Measurements from ENCODE around the gene ENOSF1. TPM values are rescaled to one million over a fixed set of nuclear protein-coding genes. Genes with fewer than 3 reads are reported as not detected.

ENOSF1 gene
- total and polyA plus RNA-seq, 4 donors = 24.8 to 63.6 (median 45.1) TPM

- Histone ChIP-seq H3K9me3 (ENCODE audit: control insufficient read depth, insufficient read depth, low read length) (no peaks in the 10 kb centered on the region), H3K27me3 (ENCODE audit: control insufficient read depth, insufficient read depth, low read length) (no peaks in the 10 kb centered on the region), H3K4me1 (ENCODE audit: control insufficient read depth, insufficient read depth, low read length) (peaks cover 13% of the 10 kb centered on the region), H3K27ac (ENCODE audit: low read depth, low read length) (no peak overlapping the region), H3K36me3 (ENCODE audit: control insufficient read depth, insufficient read depth, low read length) (no peaks in the 10 kb centered on the region), H3K4me3 (ENCODE audit: low read depth, low read length) (no peak overlapping the region)
- no peak for DNase-seq (ENCODE audit: low read depth in 4 of 6, low spot score in 6 of 6)
- 72% methylated on average over 3 of the region's 4 CpGs for WGBS (ENCODE audit: insufficient coverage)
Observed at GRCh38 chr18:654601-655000, 57.8 kb downstream of the ENOSF1 start.

GRCh38 chr18:653512-653911 is 58.9 kb downstream of the ENOSF1 start:
- Histone ChIP-seq H3K4me1 (ENCODE audit: control insufficient read depth, insufficient read depth, low read length) (peaks cover 10% of the 10 kb centered on the region), H3K27ac (ENCODE audit: low read depth, low read length) (no peak overlapping the region), H3K9me3 (ENCODE audit: control insufficient read depth, insufficient read depth, low read length) (no peaks in the 10 kb centered on the region), H3K36me3 (ENCODE audit: control insufficient read depth, insufficient read depth, low read length) (no peaks in the 10 kb centered on the region), H3K4me3 (ENCODE audit: low read depth, low read length) (no peak overlapping the region), H3K27me3 (ENCODE audit: control insufficient read depth, insufficient read depth, low read length) (no peaks in the 10 kb centered on the region)
- WGBS (ENCODE audit: insufficient coverage) = no CpG with 5 or more reads among the region's 2 CpGs
- DNase-seq (ENCODE audit: low read depth in 4 of 6, low spot score in 6 of 6) = no peak

DNA sequence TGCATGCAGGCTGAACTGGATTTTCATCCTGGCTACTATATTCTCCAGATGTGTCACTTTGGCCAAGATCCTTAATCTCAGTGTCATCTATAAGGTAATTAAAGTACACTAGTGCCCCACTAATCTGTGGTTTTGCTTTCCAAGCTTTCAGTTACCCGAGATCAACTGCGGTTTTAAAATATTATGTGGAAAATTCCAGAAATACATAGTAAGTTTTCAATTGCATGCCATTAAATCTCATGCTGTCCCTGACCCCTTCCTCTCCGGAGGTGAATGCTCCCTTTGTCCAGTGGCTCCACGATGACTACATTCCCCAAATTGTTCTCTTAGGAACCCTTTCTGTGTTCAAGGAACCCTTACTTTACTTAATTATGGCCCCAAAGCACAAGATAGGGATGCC is 60.3 kb downstream of the ENOSF1 start:
- no peaks in the 10 kb centered on the region for H3K27me3 ChIP-seq (ENCODE audit: control insufficient read depth, insufficient read depth, low read length)
- H3K27ac ChIP-seq (ENCODE audit: low read depth, low read length) = no peak overlapping the region

GRCh38 chr18:650428-650858 is 62.0 kb downstream of the ENOSF1 start:
- no peaks in the 10 kb centered on the region for H3K9me3 ChIP-seq (ENCODE audit: control insufficient read depth, insufficient read depth, low read length)
- H3K4me3 ChIP-seq (ENCODE audit: low read depth, low read length) = no peak overlapping the region
- H3K4me1 ChIP-seq (ENCODE audit: control insufficient read depth, insufficient read depth, low read length) = no peaks in the 10 kb centered on the region
- H3K27me3 ChIP-seq (ENCODE audit: control insufficient read depth, insufficient read depth, low read length) = no peaks in the 10 kb centered on the region
- DNase-seq (ENCODE audit: low read depth in 4 of 6, low spot score in 6 of 6) = no peak
- H3K36me3 ChIP-seq (ENCODE audit: control insufficient read depth, insufficient read depth, low read length) = no peaks in the 10 kb centered on the region
- no peak overlapping the region for H3K27ac ChIP-seq (ENCODE audit: low read depth, low read length)
- 56% methylated on average over 2 of the region's 6 CpGs for WGBS (ENCODE audit: insufficient coverage)

More for the DNA sequence above, 60.3 kb downstream of the ENOSF1 start:
- peaks cover 7% of the 10 kb centered on the region for H3K4me1 ChIP-seq (ENCODE audit: control insufficient read depth, insufficient read depth, low read length)
- no peak for DNase-seq (ENCODE audit: low read depth in 4 of 6, low spot score in 6 of 6)
- no peaks in the 10 kb centered on the region for H3K9me3 ChIP-seq (ENCODE audit: control insufficient read depth, insufficient read depth, low read length)
- WGBS (ENCODE audit: insufficient coverage) = no CpG with 5 or more reads among the region's 4 CpGs
- no peak overlapping the region for H3K4me3 ChIP-seq (ENCODE audit: low read depth, low read length)
- H3K36me3 ChIP-seq (ENCODE audit: control insufficient read depth, insufficient read depth, low read length) = no peaks in the 10 kb centered on the region

- WGBS (ENCODE audit: insufficient coverage) = no CpG with 5 or more reads among the region's 5 CpGs
- H3K36me3 ChIP-seq (ENCODE audit: control insufficient read depth, insufficient read depth, low read length) = no peaks in the 10 kb centered on the region
- H3K4me3 ChIP-seq (ENCODE audit: low read depth, low read length) = no peak overlapping the region
- H3K27me3 ChIP-seq (ENCODE audit: control insufficient read depth, insufficient read depth, low read length) = no peaks in the 10 kb centered on the region
- H3K27ac ChIP-seq (ENCODE audit: low read depth, low read length) = no peak overlapping the region
- no peaks in the 10 kb centered on the region for H3K9me3 ChIP-seq (ENCODE audit: control insufficient read depth, insufficient read depth, low read length)
- no peaks in the 10 kb centered on the region for H3K4me1 ChIP-seq (ENCODE audit: control insufficient read depth, insufficient read depth, low read length)
- no peak for DNase-seq (ENCODE audit: low read depth in 4 of 6, low spot score in 6 of 6)
Observed at GRCh38 chr18:649341-649740, 63.1 kb downstream of the ENOSF1 start.

DNA sequence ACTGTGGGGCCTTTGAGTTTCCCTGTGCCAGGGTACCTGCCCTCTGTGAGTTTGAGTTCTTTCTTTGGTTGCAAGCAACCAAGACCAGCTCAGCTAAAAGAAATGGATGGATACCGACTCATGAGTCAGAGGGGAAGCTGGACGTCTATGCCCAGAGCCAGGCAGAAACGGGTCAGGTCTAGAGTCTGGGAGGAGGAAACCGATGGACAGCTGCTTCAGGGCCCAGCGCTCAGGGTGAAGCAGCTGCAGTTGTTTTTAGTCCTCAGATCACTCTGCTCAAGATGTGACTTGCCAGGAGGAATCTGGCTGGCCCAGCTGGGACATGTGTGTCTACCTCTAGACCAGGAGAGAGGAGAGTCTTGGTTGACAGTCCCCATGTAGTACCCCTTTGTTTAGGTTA is 65.1 kb downstream of the ENOSF1 start:
- DNase-seq (ENCODE audit: low read depth in 4 of 6, low spot score in 6 of 6) = no peak
- H3K36me3 ChIP-seq (ENCODE audit: control insufficient read depth, insufficient read depth, low read length) = no peaks in the 10 kb centered on the region
- H3K4me1 ChIP-seq (ENCODE audit: control insufficient read depth, insufficient read depth, low read length) = no peaks in the 10 kb centered on the region
- H3K27me3 ChIP-seq (ENCODE audit: control insufficient read depth, insufficient read depth, low read length) = no peaks in the 10 kb centered on the region
- H3K4me3 ChIP-seq (ENCODE audit: low read depth, low read length) = no peak overlapping the region
- 98% methylated on average over 5 of the region's 5 CpGs for WGBS (ENCODE audit: insufficient coverage)
- no peaks in the 10 kb centered on the region for H3K9me3 ChIP-seq (ENCODE audit: control insufficient read depth, insufficient read depth, low read length)
- H3K27ac ChIP-seq (ENCODE audit: low read depth, low read length) = no peak overlapping the region

DNA sequence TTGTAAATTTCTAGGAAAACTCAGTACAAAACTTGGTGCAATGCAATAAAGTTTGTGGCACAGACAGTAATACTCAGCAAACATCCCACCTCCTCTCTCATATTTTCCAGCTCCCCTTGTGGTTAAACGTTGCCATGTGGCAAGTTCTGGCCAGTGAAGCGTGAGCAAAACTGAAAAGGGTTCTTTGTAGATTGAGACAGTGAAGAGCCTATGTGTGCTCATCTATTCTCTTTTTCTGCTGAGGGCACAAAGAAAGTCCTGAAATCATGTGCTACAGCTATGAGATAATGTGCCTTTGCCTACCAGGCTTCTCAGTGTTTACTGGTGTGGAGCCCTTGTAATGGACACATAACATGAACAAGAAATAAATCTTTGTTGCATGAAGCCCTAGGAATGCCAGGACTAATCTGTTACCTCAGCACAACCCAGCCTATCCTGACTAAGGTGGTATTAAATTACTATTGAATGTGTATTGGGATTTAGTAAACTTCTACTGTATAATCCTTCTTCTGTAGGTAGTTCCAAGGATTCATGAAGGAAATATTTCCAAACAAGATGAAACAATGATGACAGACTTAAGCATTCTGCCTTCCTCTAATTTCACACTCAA is 67.9 kb downstream of the ENOSF1 start:
- Histone ChIP-seq H3K4me3 (ENCODE audit: low read depth, low read length) (no peak overlapping the region), H3K27me3 (ENCODE audit: control insufficient read depth, insufficient read depth, low read length) (no peaks in the 10 kb centered on the region), H3K36me3 (ENCODE audit: control insufficient read depth, insufficient read depth, low read length) (no peaks in the 10 kb centered on the region), H3K9me3 (ENCODE audit: control insufficient read depth, insufficient read depth, low read length) (no peaks in the 10 kb centered on the region), H3K4me1 (ENCODE audit: control insufficient read depth, insufficient read depth, low read length) (no peaks in the 10 kb centered on the region), H3K27ac (ENCODE audit: low read depth, low read length) (no peak overlapping the region)
- no CpG with 5 or more reads among the region's 2 CpGs for WGBS (ENCODE audit: insufficient coverage)
- peak in 1 of 6 donors; percentile 48 for DNase-seq (ENCODE audit: low read depth in 4 of 6, low spot score in 6 of 6)

- Histone ChIP-seq H3K4me3 (ENCODE audit: low read depth, low read length) (no peak overlapping the region), H3K4me1 (ENCODE audit: control insufficient read depth, insufficient read depth, low read length) (no peaks in the 10 kb centered on the region), H3K27me3 (ENCODE audit: control insufficient read depth, insufficient read depth, low read length) (no peaks in the 10 kb centered on the region), H3K9me3 (ENCODE audit: control insufficient read depth, insufficient read depth, low read length) (no peaks in the 10 kb centered on the region), H3K36me3 (ENCODE audit: control insufficient read depth, insufficient read depth, low read length) (no peaks in the 10 kb centered on the region), H3K27ac (ENCODE audit: low read depth, low read length) (no peak overlapping the region)
- no peak for DNase-seq (ENCODE audit: low read depth in 4 of 6, low spot score in 6 of 6)
- no CpG with 5 or more reads among the region's 6 CpGs for WGBS (ENCODE audit: insufficient coverage)
Observed at GRCh38 chr18:641224-641623, 71.2 kb downstream of the ENOSF1 start.

DNA sequence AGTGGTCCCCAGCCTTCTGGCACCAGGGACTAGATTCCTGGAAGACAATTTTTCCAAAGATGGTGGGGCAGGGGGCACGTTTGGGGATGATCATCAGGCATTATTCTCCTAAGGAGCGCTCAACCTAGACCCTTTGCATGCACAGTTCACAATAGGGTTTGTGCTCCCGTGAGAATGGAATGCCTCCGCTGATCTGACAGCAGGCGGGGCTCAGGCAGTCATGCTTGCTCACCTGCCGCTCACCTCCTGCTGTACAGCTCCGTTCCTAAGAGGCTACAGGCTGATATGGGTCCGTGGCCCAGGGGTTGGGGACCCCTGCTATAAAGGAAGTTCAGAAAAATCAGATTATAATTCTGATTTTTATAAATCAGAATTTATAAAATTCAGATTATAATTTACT is 77.3 kb downstream of the ENOSF1 start:
- Histone ChIP-seq H3K4me3 (ENCODE audit: low read depth, low read length) (no peak overlapping the region), H3K9me3 (ENCODE audit: control insufficient read depth, insufficient read depth, low read length) (no peaks in the 10 kb centered on the region), H3K36me3 (ENCODE audit: control insufficient read depth, insufficient read depth, low read length) (no peaks in the 10 kb centered on the region), H3K4me1 (ENCODE audit: control insufficient read depth, insufficient read depth, low read length) (no peaks in the 10 kb centered on the region), H3K27ac (ENCODE audit: low read depth, low read length) (no peak overlapping the region), H3K27me3 (ENCODE audit: control insufficient read depth, insufficient read depth, low read length) (no peaks in the 10 kb centered on the region)
- no peak for DNase-seq (ENCODE audit: low read depth in 4 of 6, low spot score in 6 of 6)
- 50% methylated on average over 5 of the region's 8 CpGs for WGBS (ENCODE audit: insufficient coverage)

DNA sequence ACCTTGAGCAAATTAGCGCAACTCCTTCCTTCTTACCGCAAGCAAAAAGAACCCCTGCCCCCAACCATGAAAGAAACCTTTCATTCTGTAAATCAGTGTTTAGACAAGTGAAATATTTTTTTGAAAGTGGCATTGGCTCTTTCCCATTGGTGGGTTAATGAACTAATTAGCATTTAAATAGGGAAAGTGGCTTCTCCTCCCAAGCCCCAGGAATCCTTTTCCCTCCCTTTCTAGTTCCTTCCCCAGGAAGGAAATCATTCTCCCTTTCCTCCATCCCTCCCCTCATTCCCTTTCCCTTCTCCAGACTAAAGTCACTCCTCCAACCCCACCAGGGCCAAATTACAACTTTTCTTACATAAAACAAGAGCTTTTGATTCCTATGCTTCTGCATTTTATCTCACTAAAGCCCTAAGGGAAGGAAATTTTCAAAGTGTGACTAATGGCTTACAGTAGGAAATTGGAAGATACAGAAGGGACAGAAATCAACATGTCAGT is 77.8 kb downstream of the ENOSF1 start:
- WGBS (ENCODE audit: insufficient coverage) = no CpG with 5 or more reads among the region's 2 CpGs
- no peaks in the 10 kb centered on the region for H3K4me1 ChIP-seq (ENCODE audit: control insufficient read depth, insufficient read depth, low read length)
- no peak overlapping the region for H3K27ac ChIP-seq (ENCODE audit: low read depth, low read length)
- H3K36me3 ChIP-seq (ENCODE audit: control insufficient read depth, insufficient read depth, low read length) = no peaks in the 10 kb centered on the region
- no peaks in the 10 kb centered on the region for H3K27me3 ChIP-seq (ENCODE audit: control insufficient read depth, insufficient read depth, low read length)
- DNase-seq (ENCODE audit: low read depth in 4 of 6, low spot score in 6 of 6) = peak in 1 of 6 donors; percentile 26
- H3K9me3 ChIP-seq (ENCODE audit: control insufficient read depth, insufficient read depth, low read length) = no peaks in the 10 kb centered on the region
- no peak overlapping the region for H3K4me3 ChIP-seq (ENCODE audit: low read depth, low read length)
